Thoracic aorta (tissue), 2 donors: Measurements from ENCODE around the gene FADS2. TPM values are rescaled to one million over a fixed set of nuclear protein-coding genes. Genes with fewer than 3 reads are reported as not detected.
A peak's percentile ranks its signal among the peaks of the same experiment; 100 is the strongest.

Experiments used
- ATAC-seq: fragments of 150-250 bp; one replicate; pipeline ENCODE4 v1.8.0; 2017; ENCODE audit warnings: low read depth; ENCODE audit not compliant: insufficient number of reproducible peaks, low FRiP score
- DNase-seq: peaks from one replicate; pipeline ENCODE4 v3.0.0-alpha.2; 2020; ENCODE audit warnings: low spot score
- H3K27ac ChIP-seq, 2 donors: fragments of 200-600 bp; sonication (generic); 1 replicate in 1 of 2; 2 replicates in 1 of 2; pipeline ENCODE4 v1.5.1; 2016; ENCODE audit warnings: mild to moderate bottlenecking in 2 of 2, moderate library complexity in 2 of 2
- H3K27me3 ChIP-seq: fragments of 200-600 bp; sonication (generic); replicated peaks from 2 replicates; pipeline ENCODE4 v1.6.0; 2016; ENCODE audit warnings: mild to moderate bottlenecking; ENCODE audit not compliant: insufficient read depth
- H3K36me3 ChIP-seq: fragments of 200-600 bp; sonication (generic); one replicate; pipeline ENCODE4 v1.5.1; 2016
- H3K4me1 ChIP-seq, 2 donors: fragments of 200-600 bp; sonication (generic); 1 replicate in 1 of 2; 2 replicates in 1 of 2; pipeline versions ENCODE4 v1.5.1 to v1.6.0; 2016; ENCODE audit warnings: low read depth in 2 of 2, mild to moderate bottlenecking in 1 of 2; ENCODE audit not compliant: control insufficient read depth in 1 of 2
- H3K4me3 ChIP-seq: fragments of 200-600 bp; sonication (generic); 2 replicates; pipeline ENCODE4 v1.5.1; 2016; ENCODE audit warnings: mild to moderate bottlenecking
- H3K9me3 ChIP-seq: fragments of 200-600 bp; sonication (generic); 2 replicates; pipeline ENCODE4 v1.5.1; 2016
- CTCF ChIP-seq: fragments of 200-600 bp; sonication (generic); IDR thresholded peaks from one replicate; pipeline ENCODE4 v1.5.1; 2019; ENCODE audit warnings: antibody characterized with exemption
- total RNA-seq, 2 donors: library from RNA; depleted of rRNA; stranded (reverse); fragments of >200 nt; gene quantifications; one replicate each; pipeline versions ENCODE4 v1.1.0 to v1.2.3, GENCODE V29; 2016

Gene FADS2
- total RNA-seq, 2 donors from 2014 or later: 89.2 to 234 TPM

- DNase-seq: no peak
Measured at GRCh38 chr11:61866958-61867343, 38.9 kb downstream of the FADS2 start.

GRCh38 chr11:61868571-61869428 is 40.7 kb downstream of the FADS2 start:
- no peaks in the 10 kb centered on the region for H3K9me3 ChIP-seq
- no peak for TF ChIP-seq CTCF
- no peak overlapping the region for H3K27ac ChIP-seq
- no peaks in the 10 kb centered on the region for H3K27me3 ChIP-seq
- H3K4me3 ChIP-seq: no peak overlapping the region
- H3K36me3 ChIP-seq: peaks cover 16% of the 10 kb centered on the region
- ATAC-seq (no peak), DNase-seq (no peak)
- H3K4me1 ChIP-seq: peaks cover 8 to 25% of the 10 kb centered on the region in 2 donors

More at GRCh38 chr11:61866958-61867343, 38.9 kb downstream of the FADS2 start:
- Histone ChIP-seq H3K36me3 (peaks cover 26% of the 10 kb centered on the region), H3K27me3 (no peaks in the 10 kb centered on the region), H3K9me3 (no peaks in the 10 kb centered on the region), H3K27ac (no peak overlapping the region), H3K4me3 (no peak overlapping the region), H3K4me1 (peaks cover 8 to 25% of the 10 kb centered on the region in 2 donors)
- no peak for TF ChIP-seq CTCF
- no peak for ATAC-seq

- TF ChIP-seq CTCF: no peak
- H3K27me3 ChIP-seq: no peaks in the 10 kb centered on the region
- H3K36me3 ChIP-seq: peaks cover 16% of the 10 kb centered on the region
- peaks cover 8 to 31% of the 10 kb centered on the region in 2 donors for H3K4me1 ChIP-seq
- H3K27ac ChIP-seq: no peak overlapping the region
- H3K4me3 ChIP-seq: no peak overlapping the region
- no peak for DNase-seq
- no peaks in the 10 kb centered on the region for H3K9me3 ChIP-seq
- no peak for ATAC-seq
Measured at GRCh38 chr11:61869429-61869707, 41.3 kb downstream of the FADS2 start.

- Histone ChIP-seq H3K27ac (peak overlapping the region; percentile 46 to 72), H3K4me1 (peaks cover 8 to 36% of the 10 kb centered on the region in 2 donors), H3K4me3 (no peak overlapping the region), H3K36me3 (peaks cover 14% of the 10 kb centered on the region), H3K27me3 (no peaks in the 10 kb centered on the region), H3K9me3 (no peaks in the 10 kb centered on the region)
- no peak for ATAC-seq
- TF ChIP-seq CTCF: no peak
- no peak for DNase-seq
Measured at GRCh38 chr11:61869708-61870451, 41.8 kb downstream of the FADS2 start.

GRCh38 chr11:61870541-61871031 is 42.5 kb downstream of the FADS2 start:
- DNase-seq (no peak), ATAC-seq (no peak)
- H3K27ac ChIP-seq: peak overlapping the region; percentile 63 to 72

More at GRCh38 chr11:61870541-61871031, 42.5 kb downstream of the FADS2 start:
- Histone ChIP-seq H3K4me1 (peaks cover 8 to 37% of the 10 kb centered on the region in 2 donors), H3K4me3 (no peak overlapping the region), H3K27me3 (no peaks in the 10 kb centered on the region), H3K36me3 (peaks cover 7% of the 10 kb centered on the region), H3K9me3 (no peaks in the 10 kb centered on the region)
- TF ChIP-seq CTCF: no peak
